Measurements from ENCODE around the gene CRISPLD2. TPM values are rescaled to one million over a fixed set of nuclear protein-coding genes. Genes with fewer than 3 reads are reported as not detected.

CRISPLD2 gene
- polyA plus RNA-seq, 1 donor from 2014 or later, result 0.06 TPM

GRCh38 chr16:84842516-84843148 is 22.8 kb downstream of the CRISPLD2 start:
- Histone ChIP-seq H3K9me3 (ENCODE audit: low read length) (no peaks in the 10 kb centered on the region), H3K4me2 (ENCODE audit: low read length) (no peak overlapping the region), H3K9ac (ENCODE audit: low read length) (no peak overlapping the region), H4K20me1 (ENCODE audit: insufficient read depth) (no peaks in the 10 kb centered on the region), H3F3A (ENCODE audit: insufficient read depth, low read length, poor library complexity, severe bottlenecking) (no peaks in the 10 kb centered on the region), H3K4me3 (ENCODE audit: low read length) (no peak overlapping the region), H2AFZ (ENCODE audit: low read depth, low read length) (no peak overlapping the region), H3K27me3 (ENCODE audit: insufficient read depth, low read depth, low read length) (no peaks in the 10 kb centered on the region), H3K27ac (ENCODE audit: low read length) (no peak overlapping the region), H3K79me2 (replicated peaks; ENCODE audit: insufficient read depth, low read length) (no peaks in the 10 kb centered on the region), H3K9me2 (ENCODE audit: insufficient read depth, low read length) (no peaks in the 10 kb centered on the region), H3K36me3 (ENCODE audit: insufficient read depth, low read length) (no peaks in the 10 kb centered on the region)
- TF ChIP-seq SMC3 (conservative IDR thresholded peaks at IDR 0.05; ENCODE audit: poor library complexity), result no peak
- TF ChIP-seq EZH2 (IDR thresholded peaks at IDR 0.05; ENCODE audit: borderline replicate concordance, insufficient read depth, low read length, poor library complexity, severe bottlenecking), result no peak
- TF ChIP-seq MXI1 (conservative IDR thresholded peaks at IDR 0.05; ENCODE audit: poor library complexity, severe bottlenecking), result no peak
- no peak for TF ChIP-seq EP300 (conservative IDR thresholded peaks at IDR 0.05; ENCODE audit: poor library complexity, severe bottlenecking)
- TF ChIP-seq TAF1 (IDR thresholded peaks at IDR 0.05; ENCODE audit: low read depth), result no peak
- TF ChIP-seq CTCF (IDR thresholded peaks at IDR 0.05; ENCODE audit: poor library complexity, severe bottlenecking), result no peak
- TF ChIP-seq RAD21 (conservative IDR thresholded peaks at IDR 0.05), result no peak
- no peak for TF ChIP-seq REST (IDR thresholded peaks at IDR 0.05; ENCODE audit: borderline replicate concordance)
- no peak for TF ChIP-seq POLR2AphosphoS5 (IDR thresholded peaks at IDR 0.05)

- no peaks in the 10 kb centered on the region for H3K36me3 ChIP-seq (ENCODE audit: insufficient read depth, low read length)
- H3K9ac ChIP-seq (ENCODE audit: low read length), result no peak overlapping the region
- H3F3A ChIP-seq (ENCODE audit: insufficient read depth, low read length, poor library complexity, severe bottlenecking), result no peaks in the 10 kb centered on the region
- no peak overlapping the region for H3K27ac ChIP-seq (ENCODE audit: low read length)
- no peaks in the 10 kb centered on the region for H3K9me3 ChIP-seq (ENCODE audit: low read length)
- H4K20me1 ChIP-seq (ENCODE audit: insufficient read depth), result no peaks in the 10 kb centered on the region
- no peak overlapping the region for H3K4me2 ChIP-seq (ENCODE audit: low read length)
- no peak overlapping the region for H3K4me3 ChIP-seq (ENCODE audit: low read length)
- no peak overlapping the region for H2AFZ ChIP-seq (ENCODE audit: low read depth, low read length)
- H3K9me2 ChIP-seq (ENCODE audit: insufficient read depth, low read length), result no peaks in the 10 kb centered on the region
- TF ChIP-seq TAF1 (IDR thresholded peaks at IDR 0.05; ENCODE audit: low read depth) (no peak), SMC3 (conservative IDR thresholded peaks at IDR 0.05; ENCODE audit: poor library complexity) (no peak), EP300 (conservative IDR thresholded peaks at IDR 0.05; ENCODE audit: poor library complexity, severe bottlenecking) (no peak), REST (IDR thresholded peaks at IDR 0.05; ENCODE audit: borderline replicate concordance) (no peak), CTCF (IDR thresholded peaks at IDR 0.05; ENCODE audit: poor library complexity, severe bottlenecking) (no peak), RAD21 (conservative IDR thresholded peaks at IDR 0.05) (no peak), EZH2 (IDR thresholded peaks at IDR 0.05; ENCODE audit: borderline replicate concordance, insufficient read depth, low read length, poor library complexity, severe bottlenecking) (no peak), POLR2AphosphoS5 (IDR thresholded peaks at IDR 0.05) (no peak), MXI1 (conservative IDR thresholded peaks at IDR 0.05; ENCODE audit: poor library complexity, severe bottlenecking) (no peak)
- H3K27me3 ChIP-seq (ENCODE audit: insufficient read depth, low read depth, low read length), result no peaks in the 10 kb centered on the region
- no peaks in the 10 kb centered on the region for H3K79me2 ChIP-seq (replicated peaks; ENCODE audit: insufficient read depth, low read length)
Observed at GRCh38 chr16:84843149-84844048, 23.6 kb downstream of the CRISPLD2 start.
